HPDE6-E6E7 (cell line): ENCODE data around the gene CRLF3.
"Not testable (repeated sequence)": the region's sequence is repeated elsewhere in the genome, so short reads cannot be mapped to it uniquely, and the experiment has no call there.

Experiments used
- DNase-seq: peaks from one replicate; pipeline ENCODE4 v3.0.0; 2011; ENCODE audit warnings: missing footprints; ENCODE audit errors: extremely low spot score

CRLF3 gene

DNA sequence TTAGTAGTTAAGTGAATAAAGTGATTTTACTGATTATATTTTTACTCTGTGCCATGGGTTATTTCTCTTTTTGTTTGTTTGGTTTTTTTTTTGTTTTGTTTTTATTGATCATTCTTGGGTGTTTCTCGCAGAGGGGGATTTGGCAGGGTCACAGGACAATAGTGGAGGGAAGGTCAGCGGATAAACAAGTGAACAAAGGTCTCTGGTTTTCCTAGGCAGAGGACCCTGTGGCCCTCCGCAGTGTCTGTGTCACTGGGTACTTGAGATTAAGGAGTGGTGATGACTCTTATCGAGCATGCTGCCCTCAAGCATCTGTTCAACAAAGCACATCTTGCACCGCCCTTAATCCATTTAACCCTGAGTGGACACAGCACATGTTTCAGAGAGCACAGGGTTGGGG is 88.8 kb downstream of the CRLF3 start:
- DNase-seq = not testable (repeated sequence)

DNA sequence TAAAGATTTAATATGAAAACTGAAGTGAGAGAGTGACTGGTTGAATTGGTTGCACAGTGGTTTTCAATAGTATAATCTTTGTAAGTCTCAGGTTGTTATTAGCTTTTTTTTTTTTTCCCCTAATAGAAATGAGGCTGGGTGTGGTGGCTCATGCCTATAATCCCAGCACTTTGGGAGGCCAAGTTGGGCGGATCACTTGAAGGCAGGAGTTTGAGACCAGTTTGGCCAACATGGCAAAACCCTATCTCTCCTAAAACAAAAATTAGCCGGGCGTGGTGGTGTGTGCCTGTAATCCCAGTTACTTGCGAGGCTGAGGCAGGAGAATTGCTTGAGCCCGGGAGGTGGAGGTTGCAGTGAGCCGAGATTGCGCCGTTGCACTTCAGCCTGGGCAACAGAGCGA is 89.3 kb downstream of the CRLF3 start:
- DNase-seq = not testable (repeated sequence)

DNA sequence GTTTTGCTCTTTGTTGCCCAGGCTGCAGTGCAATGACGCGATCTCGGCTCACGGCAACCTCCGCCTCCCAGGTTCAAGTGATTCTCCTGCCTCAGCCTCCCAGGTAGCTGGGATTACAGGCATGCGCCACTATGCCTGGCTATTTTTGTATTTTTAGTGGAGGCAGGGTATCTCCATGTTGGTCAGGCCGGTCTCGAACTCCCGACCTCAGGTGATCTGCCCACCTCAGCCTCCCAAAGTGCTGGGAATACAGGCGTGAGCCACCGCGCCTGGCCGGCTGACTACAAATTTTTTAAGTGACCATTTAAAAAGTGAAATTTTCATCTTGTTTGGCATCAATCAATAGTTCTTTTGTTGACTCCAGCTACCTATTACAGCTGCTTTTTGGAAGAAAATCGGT is 90.3 kb downstream of the CRLF3 start:
- DNase-seq = not testable (repeated sequence)
